Activated gamma-delta T cell treated with anti-CD3 and anti-CD28 coated beads, Interleukin-2, amount 50 U/mL, for 16 hours (primary cell): ENCODE data around the gene C14orf132.

ENCODE experiments used
- DNase-seq: peaks from one replicate; pipeline ENCODE4 v3.0.0-alpha.2; 2020; ENCODE audit warnings: low read depth

Gene C14orf132

DNA sequence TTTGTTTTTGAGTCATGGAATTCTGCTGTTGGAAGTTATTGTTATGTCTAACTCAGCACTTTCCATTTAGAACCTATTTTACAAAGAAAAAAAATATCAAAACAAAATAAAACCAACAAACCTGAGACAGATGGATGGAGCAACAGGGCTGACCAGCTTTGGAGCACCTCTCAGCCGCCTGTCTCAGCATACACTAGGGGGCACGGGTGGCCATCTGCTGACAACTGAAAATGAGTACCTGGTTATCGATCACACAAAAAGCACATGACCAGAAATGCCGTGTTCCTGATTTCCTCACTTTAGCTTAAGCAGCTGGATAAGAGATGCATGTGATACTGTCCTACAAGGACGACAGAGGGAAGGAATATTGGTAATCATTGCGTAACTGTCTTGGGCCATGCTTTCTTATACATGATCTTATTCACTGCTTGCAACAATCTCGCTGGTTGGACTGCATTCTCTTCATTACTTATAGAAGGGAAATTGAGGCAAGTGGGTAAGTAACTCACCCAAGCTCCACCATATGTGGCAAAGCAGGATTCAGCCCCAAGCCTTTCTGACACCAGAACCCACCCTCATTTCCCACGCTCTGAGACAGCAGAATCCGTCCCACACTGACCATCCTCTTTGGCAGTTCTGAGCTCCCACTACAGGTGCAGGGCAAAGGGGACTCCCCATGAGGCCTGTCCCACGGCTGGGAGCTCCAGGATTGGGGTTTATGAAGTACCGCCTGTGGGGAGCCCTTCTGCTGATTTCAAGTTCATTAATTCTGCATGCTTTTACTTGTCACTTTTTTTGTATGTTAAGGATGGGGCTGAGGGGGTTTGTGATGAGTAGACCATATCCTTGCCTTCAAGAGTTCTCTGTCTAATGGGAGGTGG is 43.5 kb downstream of the C14orf132 start:
- no peak for DNase-seq

- no peak for DNase-seq
Observed at GRCh38 chr14:96083667-96084320, 44.6 kb downstream of the C14orf132 start.

DNA sequence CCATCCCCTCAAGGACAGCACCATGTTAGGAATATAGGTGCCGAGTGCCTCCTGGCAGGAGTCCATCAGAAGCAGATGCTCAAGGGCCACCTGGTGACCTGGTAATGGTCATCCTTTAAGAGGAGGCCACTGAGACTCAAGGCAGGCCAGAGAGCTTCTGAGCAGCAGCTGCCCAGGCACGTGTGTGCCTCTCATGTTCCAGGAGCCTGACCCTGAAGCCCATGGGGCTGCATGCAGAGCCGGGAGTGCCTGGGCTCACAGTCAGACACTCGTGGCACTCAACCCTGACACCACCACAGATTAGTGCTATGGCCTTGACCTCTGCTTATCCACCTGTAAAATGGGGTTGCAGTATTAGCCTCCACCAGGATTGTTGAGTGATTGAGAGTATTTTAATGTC is 45.6 kb downstream of the C14orf132 start:
- no peak for DNase-seq

DNA sequence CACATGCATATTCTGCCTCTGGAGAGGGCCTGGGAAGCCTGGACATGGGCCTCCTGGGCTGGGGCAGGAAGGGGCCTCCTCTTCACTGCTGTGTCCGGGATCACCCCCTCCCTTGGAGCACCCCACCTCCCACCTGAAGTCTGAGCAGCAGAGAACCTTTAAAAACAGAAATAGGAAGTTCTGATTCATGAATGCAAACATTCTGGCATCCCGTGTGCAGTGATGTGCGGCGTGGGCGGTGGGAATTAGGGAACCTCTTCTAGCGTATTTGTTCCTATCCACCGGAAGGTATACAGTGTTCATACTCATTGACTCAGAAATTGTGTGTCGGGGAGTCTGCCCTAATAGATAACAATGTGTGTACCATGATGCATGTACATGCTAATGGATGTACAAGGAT is 46.2 kb downstream of the C14orf132 start:
- DNase-seq: no peak

DNA sequence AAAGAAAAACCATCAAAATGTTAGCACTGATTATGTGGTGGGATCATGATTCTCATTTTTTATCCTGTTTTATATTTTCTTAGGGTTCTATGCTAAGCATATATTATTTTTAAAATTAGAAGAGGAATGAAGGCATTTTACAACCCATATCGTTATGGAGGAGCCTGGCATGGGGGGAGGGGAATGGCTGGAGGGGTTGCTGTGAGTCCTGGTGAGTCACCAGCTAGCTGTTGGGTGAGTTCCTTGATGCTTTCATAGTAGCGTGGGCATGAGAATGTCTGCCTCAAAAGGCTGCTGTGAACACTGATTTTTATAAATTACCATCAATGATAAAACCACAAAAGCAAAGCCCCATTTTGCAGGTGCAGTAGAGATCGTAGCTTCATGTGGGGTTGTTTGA is 46.9 kb downstream of the C14orf132 start:
- no peak for DNase-seq

DNA sequence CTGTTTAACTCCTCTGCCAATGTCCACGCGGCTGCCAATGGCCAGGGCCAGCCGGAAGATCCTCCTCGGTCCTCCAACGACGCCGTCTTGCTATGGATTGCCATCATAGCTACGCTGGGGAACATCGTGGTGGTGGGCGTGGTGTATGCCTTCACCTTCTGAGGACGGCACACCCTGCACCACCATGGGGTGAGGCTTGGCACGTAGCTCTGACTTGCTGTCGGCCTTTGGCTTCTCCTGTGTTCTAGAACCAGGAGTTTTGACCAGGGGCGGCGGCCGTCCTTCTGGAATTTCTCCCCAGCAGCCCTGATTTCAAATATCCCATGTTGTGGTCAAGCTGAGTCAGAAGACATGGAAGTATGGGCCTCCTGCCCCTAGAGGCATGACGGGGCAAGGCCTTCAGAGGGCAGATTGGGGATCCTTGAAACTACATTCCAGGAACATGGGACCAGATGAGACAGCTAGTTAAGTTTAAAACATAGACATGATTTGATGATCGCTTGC is 47.5 kb downstream of the C14orf132 start:
- no peak for DNase-seq

- no peak for DNase-seq
Observed at GRCh38 chr14:96088074-96088473, 48.9 kb downstream of the C14orf132 start.

DNA sequence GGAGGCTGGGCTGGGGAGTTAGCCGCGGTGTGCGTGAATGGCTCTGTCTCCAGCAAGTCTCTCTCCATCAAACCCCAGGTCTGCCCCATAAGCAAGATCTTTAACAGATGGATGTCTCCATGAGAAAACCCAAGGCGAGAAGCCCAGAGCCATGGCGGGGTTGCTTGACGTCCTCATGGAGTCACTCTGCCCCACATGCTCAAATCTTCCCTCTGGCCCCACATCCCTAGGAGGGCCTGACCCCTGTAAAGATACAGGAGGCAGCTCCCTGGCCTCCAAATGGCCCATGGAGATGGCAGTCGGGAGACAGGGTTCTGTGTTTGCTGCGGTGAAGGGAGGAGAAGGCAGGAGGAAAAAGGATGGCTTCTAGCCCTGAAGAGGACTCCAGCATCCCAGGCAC is 49.3 kb downstream of the C14orf132 start:
- no peak for DNase-seq

DNA sequence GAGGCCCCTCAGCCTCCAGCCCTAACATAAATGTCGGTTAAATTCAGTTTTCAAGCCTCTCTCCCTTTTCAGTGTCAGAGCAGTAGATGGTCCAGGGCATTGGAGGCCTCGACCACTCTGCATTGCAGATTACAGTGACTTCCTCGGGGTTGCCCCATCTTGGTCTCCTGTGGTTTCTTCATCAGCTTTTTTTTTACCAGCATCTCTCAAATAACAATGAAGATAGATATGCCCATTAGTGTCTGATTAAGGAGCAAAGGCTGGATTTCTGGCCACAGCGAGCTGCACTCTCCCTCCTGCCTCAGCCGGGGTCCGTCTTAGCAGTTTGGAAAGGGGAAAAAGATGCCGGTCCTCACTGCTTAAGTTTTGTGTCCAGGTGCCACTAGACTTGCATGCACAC is 49.7 kb downstream of the C14orf132 start:
- DNase-seq: no peak

DNA sequence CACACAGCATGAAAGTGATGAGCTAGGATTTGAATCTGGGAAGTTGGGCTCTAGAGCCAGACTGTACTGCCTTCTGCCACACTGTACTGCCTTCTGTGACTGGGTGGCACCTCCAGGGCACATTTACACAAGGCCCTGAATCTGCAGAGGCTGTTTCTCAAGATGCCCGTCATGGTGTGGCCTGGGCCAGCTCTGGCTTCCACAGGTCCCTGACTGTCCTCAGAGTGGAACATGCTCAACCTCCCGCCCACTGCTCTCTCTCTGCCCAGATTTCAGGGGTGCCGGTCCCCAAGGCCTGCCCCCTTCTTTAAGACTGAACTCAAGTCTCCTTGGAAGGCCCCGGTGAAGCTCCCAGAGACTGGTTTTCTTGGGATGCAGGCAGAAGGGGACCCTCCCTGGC is 50.2 kb downstream of the C14orf132 start:
- no peak for DNase-seq

DNA sequence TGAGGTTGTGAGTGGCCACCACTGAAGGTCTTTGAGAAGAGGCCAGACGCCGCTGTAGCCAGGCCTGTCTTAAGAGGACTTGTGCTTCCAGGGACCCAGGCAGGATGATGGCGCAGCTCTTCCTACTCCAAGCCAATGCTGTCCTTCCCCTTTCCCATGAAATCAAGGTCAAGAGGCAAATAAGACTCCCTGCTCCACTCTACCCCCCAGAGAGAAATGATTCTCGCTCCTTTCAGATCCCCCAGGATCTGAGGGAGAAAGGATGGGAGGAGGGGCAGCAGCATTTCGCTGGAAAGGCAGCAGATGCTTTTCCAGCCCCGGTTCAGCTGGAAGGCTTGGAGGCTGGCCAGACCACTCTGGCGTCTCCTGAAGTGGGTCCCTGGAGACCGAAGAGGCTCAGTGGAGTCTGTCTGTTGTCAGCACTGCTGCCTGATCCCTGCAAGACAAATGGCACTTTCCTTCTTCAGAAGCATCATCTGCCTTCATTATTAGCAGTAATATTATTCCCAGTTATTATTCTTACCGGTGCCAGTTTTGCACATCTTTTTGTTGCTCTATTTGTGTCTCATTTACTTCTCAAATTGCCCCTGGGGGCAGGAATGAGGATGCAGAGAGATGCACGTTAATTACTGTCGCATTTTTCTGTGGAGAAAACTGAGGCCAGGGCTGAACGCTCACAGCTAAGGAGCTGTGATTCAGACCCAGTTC is 51.4 kb downstream of the C14orf132 start:
- DNase-seq: no peak

GRCh38 chr14:96091149-96091693 is 52.1 kb downstream of the C14orf132 start:
- DNase-seq: no peak

GRCh38 chr14:96091941-96092411 is 52.8 kb downstream of the C14orf132 start:
- no peak for DNase-seq

DNA sequence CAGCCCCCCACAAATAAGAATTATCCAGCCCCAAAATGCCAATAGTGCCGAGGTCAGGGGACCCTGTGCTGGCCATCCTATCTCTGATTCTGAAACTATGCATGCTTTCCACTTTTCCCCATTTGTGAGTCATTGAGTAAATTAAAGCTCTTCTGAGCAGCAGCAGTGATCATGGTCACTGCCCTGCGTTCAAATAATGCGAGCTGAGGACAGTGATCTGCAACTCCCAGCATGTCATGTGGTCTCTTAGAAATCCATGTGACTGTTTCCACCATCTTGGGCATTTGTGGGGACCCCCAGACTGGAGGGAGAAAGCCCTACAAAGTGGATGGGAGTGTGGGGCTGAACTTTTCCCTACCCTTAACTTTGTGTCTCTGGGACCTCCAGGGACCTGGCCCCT is 53.8 kb downstream of the C14orf132 start:
- no peak for DNase-seq

DNA sequence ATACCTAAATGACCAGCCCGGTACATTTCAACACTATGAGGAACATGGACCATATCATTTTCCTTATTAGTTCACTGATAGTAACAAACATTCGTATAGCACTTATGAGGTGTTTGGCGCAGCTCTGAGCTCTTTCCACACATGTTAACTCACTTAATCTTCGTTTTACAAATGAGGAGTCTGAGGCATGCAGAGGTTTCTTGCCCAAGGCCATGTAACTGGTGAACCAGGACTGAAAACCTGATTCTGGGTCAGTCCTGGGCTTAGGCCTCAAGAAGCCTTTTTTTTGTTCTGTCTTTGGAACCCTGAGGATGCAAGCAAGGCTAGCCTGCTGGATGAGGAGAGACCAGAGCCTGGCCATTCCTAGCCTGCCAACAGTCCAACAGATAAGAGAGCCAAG is 55.0 kb downstream of the C14orf132 start:
- no peak for DNase-seq

- DNase-seq: no peak
Observed at GRCh38 chr14:96094656-96095055, 55.5 kb downstream of the C14orf132 start.

DNA sequence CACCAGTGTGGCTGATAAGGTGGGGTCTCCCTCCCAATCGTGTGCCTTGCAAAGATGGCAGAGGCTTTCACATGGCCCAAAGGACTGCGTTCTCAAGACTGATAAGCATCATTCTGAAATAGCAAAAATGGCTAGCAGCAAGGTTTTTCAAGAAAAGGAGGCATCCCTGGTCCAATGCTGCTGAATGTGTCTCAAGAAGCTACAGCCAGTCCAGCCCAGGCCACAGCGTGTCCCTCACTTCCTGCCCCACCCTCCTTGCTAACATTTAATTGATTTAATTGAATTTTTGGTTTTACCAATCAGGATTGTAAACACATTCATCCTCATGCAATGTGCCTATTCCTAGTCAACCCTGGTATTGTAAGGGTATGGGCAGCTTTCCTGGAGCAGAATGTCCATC is 55.9 kb downstream of the C14orf132 start:
- no peak for DNase-seq

DNA sequence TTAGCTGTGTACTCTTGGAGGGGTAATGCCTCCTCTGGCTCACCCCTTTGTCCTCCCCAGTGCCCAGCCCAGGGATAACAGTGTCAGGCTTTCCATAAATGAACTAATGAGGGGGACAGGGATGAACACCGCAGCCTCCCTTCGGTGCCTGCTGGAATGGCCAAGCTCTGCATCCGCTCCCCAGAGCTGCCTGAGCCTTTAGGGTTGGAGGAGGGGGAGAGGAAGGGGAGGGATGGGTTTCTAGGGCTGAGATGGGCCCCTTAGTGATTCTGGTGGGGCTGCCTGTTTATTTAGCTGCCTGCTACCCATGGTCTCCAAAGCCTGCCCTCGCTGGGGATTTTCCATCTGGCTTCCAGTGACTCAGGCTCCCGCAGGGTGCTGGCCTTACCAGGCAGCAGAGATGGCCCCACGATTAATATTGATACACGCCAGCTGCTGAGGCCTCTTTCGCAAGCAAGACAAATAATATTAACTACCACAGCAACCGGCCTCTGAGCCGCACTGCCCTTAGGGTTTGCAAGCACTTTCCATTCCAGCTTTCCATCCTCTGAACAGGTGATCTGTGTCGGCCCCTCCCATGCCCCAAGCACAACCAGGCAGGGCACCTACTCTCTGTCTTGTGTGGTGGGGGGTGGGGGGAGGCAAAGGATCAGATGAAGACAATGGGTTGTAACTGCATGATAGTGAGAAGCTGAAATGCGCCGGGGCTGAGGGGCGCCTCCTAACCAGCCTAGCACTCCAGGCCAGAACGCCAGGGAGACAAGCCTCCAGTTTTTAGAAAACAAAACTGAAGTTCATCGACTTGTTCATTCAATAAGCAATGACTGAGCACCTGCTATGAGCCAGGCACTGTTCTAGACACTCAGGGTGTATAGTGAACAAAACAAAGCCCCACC is 56.7 kb downstream of the C14orf132 start:
- DNase-seq: no peak

- DNase-seq: no peak
Observed at GRCh38 chr14:96096639-96097610, 57.8 kb downstream of the C14orf132 start.

GRCh38 chr14:96097752-96098151 is 58.6 kb downstream of the C14orf132 start:
- no peak for DNase-seq
